Stimulated activated CD8-positive, alpha-beta memory T cell treated with anti-CD3 and anti-CD28 coated beads, Interleukin-12 subunit alpha, Interleukin-12 subunit beta, amount 100 ng/mL, for 24 hours (primary cell): ENCODE results near the gene ZCCHC12.

Experiments
- DNase-seq: peaks from one replicate; pipeline ENCODE4 v3.0.0-alpha.2; 2020; ENCODE audit errors: extremely low read depth

ZCCHC12 gene

DNA sequence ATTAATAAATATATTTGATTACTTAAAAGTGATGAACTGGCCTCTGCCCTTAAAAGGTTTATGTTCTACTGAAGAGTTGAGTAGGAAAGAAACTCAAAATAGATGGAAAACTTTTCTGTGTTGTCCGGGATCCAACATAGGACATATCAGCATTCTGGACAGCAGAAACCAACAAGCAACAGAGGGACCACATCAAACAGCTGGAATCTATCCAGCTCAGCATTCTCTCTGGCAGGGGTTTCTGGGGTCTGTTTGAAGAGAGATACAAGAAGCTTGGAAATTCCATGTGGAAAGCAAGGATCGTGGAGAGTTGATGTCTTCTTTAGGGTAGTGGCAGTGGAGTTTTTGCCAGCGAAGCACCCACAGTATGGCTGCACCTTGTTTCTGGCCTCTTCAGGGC is 43.6 kb downstream of the ZCCHC12 start:
- DNase-seq = no peak

DNA sequence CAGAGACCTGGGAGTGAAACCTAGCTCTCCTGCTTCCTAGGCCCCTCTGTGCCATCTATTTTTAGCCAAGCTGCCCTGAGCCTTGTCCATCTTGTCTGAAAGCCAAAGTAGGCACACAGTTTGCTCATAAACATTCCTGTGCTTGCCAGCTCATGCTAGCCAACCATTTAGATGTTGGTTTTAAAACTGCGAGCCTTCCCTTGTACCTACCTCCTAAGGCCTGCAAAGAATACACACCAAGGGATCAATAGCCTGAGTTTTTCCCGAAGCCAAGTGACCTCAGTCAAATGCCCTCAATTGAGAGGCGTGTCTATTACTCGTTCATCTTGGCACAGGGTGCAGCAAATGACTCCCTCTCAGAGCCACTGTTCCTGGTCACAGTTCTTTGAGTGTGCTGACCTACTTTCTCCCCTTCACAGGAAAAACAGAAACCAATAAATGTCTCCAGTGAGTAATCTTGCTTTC is 48.5 kb downstream of the ZCCHC12 start:
- no peak for DNase-seq
